ENCODE results near the gene EPHA3. TPM values are rescaled to one million over a fixed set of nuclear protein-coding genes. Genes with fewer than 3 reads are reported as not detected.

Gene EPHA3
- total and polyA plus RNA-seq, 7 donors: under 0.01 to 23.5 (median 13.3) TPM; not detected in 1

GRCh38 chr3:89446593-89446992 lies 339.2 kb downstream of the EPHA3 start:
- intact Hi-C loops (cut with DNase I): no loop called here
- no peak for DNase-seq
- Histone ChIP-seq H3K4me1 (no peaks in the 10 kb centered on the region), H3K36me3 (no peaks in the 10 kb centered on the region), H3K27me3 (no peaks in the 10 kb centered on the region), H3K4me3 (no peak overlapping the region), H3K9me3 (no peaks in the 10 kb centered on the region), H3K27ac (no peak overlapping the region)
- TF ChIP-seq EP300 (IDR thresholded peaks at IDR 0.05): no peak
- no peak for TF ChIP-seq POLR2A (IDR thresholded peaks at IDR 0.05)
- TF ChIP-seq, protein P1, sequence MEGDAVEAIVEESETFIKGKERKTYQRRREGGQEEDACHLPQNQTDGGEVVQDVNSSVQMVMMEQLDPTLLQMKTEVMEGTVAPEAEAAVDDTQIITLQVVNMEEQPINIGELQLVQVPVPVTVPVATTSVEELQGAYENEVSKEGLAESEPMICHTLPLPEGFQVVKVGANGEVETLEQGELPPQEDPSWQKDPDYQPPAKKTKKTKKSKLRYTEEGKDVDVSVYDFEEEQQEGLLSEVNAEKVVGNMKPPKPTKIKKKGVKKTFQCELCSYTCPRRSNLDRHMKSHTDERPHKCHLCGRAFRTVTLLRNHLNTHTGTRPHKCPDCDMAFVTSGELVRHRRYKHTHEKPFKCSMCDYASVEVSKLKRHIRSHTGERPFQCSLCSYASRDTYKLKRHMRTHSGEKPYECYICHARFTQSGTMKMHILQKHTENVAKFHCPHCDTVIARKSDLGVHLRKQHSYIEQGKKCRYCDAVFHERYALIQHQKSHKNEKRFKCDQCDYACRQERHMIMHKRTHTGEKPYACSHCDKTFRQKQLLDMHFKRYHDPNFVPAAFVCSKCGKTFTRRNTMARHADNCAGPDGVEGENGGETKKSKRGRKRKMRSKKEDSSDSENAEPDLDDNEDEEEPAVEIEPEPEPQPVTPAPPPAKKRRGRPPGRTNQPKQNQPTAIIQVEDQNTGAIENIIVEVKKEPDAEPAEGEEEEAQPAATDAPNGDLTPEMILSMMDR (IDR thresholded peaks at IDR 0.05): no peak
- 93 to 94% methylated on average over 1 of the region's 1 CpG for WGBS, 2 donors

DNA sequence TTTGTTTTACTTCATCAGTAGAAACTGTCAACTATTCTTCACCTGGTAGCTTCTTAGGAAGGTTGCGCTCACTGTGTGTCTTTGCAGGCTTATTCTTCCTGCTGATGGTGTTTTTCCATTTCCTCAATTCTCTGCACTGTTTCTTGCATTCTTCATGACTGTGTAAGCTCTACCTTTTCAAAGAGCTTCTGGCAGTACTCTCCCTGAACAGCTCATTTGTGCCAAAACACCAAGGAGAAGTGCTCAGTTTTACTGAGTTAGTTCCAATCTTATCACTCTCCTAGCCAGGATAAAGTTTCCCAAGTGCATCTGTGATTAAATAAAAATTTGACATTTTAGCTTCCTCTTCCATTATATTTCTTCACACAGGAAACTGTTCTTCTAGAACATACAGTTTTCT lies 339.8 kb downstream of the EPHA3 start:
- Histone ChIP-seq H3K36me3 (no peaks in the 10 kb centered on the region), H3K4me3 (no peak overlapping the region), H3K27ac (no peak overlapping the region), H3K9me3 (no peaks in the 10 kb centered on the region), H3K4me1 (no peaks in the 10 kb centered on the region), H3K27me3 (no peaks in the 10 kb centered on the region)
- intact Hi-C loops (cut with DNase I): no loop called here
- TF ChIP-seq EP300 (IDR thresholded peaks at IDR 0.05): no peak
- TF ChIP-seq, protein P1 (IDR thresholded peaks at IDR 0.05): no peak
- no peak for TF ChIP-seq POLR2AphosphoS5 (IDR thresholded peaks at IDR 0.05)
- TF ChIP-seq POLR2A (IDR thresholded peaks at IDR 0.05): no peak
- WGBS, 2 donors: 43 to 91% methylated on average over 1 of the region's 1 CpG
- no peak for DNase-seq

- TF ChIP-seq EP300 (IDR thresholded peaks at IDR 0.05) (no peak), POLR2A (IDR thresholded peaks at IDR 0.05) (no peak), POLR2AphosphoS5 (IDR thresholded peaks at IDR 0.05) (no peak)
- TF ChIP-seq, protein P1 (IDR thresholded peaks at IDR 0.05): no peak
- Histone ChIP-seq H3K9me3 (no peaks in the 10 kb centered on the region), H3K4me1 (no peaks in the 10 kb centered on the region), H3K27ac (no peak overlapping the region), H3K36me3 (no peaks in the 10 kb centered on the region), H3K4me3 (no peak overlapping the region), H3K27me3 (no peaks in the 10 kb centered on the region)
- 91% methylated on average over 4 of the region's 4 CpGs for WGBS, 2 donors
- no peak for DNase-seq
- intact Hi-C loops (cut with DNase I): no loop called here
Observed at GRCh38 chr3:89449086-89449485, 341.7 kb downstream of the EPHA3 start.

- intact Hi-C loops (cut with DNase I): no loop called here
- WGBS, 2 donors: 61 to 75% methylated on average over 2 of the region's 2 CpGs
Observed at GRCh38 chr3:89452066-89452465, 344.6 kb downstream of the EPHA3 start.

GRCh38 chr3:89455240-89455639 lies 347.8 kb downstream of the EPHA3 start:
- WGBS, 2 donors: 80 to 81% methylated on average over 2 of the region's 2 CpGs
- Histone ChIP-seq H3K36me3 (no peaks in the 10 kb centered on the region), H3K4me3 (no peak overlapping the region), H3K9me3 (no peaks in the 10 kb centered on the region), H3K27me3 (no peaks in the 10 kb centered on the region), H3K27ac (no peak overlapping the region), H3K4me1 (no peaks in the 10 kb centered on the region)
- no peak for DNase-seq
- TF ChIP-seq, protein P1 (IDR thresholded peaks at IDR 0.05): no peak
- TF ChIP-seq EP300 (IDR thresholded peaks at IDR 0.05): no peak
- no peak for TF ChIP-seq POLR2A (IDR thresholded peaks at IDR 0.05)
- no peak for TF ChIP-seq POLR2AphosphoS5 (IDR thresholded peaks at IDR 0.05)
- intact Hi-C loops (cut with DNase I): no loop called here

More at GRCh38 chr3:89452066-89452465, 344.6 kb downstream of the EPHA3 start:
- H3K36me3 ChIP-seq: no peaks in the 10 kb centered on the region
- no peaks in the 10 kb centered on the region for H3K27me3 ChIP-seq
- DNase-seq: no peak
- TF ChIP-seq POLR2AphosphoS5 (IDR thresholded peaks at IDR 0.05): no peak
- TF ChIP-seq POLR2A (IDR thresholded peaks at IDR 0.05): no peak
- TF ChIP-seq, protein P1 (IDR thresholded peaks at IDR 0.05): no peak
- TF ChIP-seq EP300 (IDR thresholded peaks at IDR 0.05): no peak
- no peak overlapping the region for H3K27ac ChIP-seq
- no peaks in the 10 kb centered on the region for H3K9me3 ChIP-seq
- no peak overlapping the region for H3K4me3 ChIP-seq
- no peaks in the 10 kb centered on the region for H3K4me1 ChIP-seq
